ENCODE results near the gene EDDM13. TPM values are rescaled to one million over a fixed set of nuclear protein-coding genes. Genes with fewer than 3 reads are reported as not detected.

EDDM13 gene
- total RNA-seq, 1 experiment from 2014 or later = not detected

- H3K4me3 ChIP-seq (ENCODE audit: low read length) = no peak overlapping the region
- DNase-seq = peak; percentile 58
- POLR2A ChIA-PET (ENCODE audit: unreplicated experiment) = no interaction called here
- no peaks in the 10 kb centered on the region for H3F3A ChIP-seq (ENCODE audit: low read length, unreplicated experiment)
- no peak for TF ChIP-seq EZH2 (IDR thresholded peaks at IDR 0.05; ENCODE audit: low read length, unreplicated experiment)
- TF ChIP-seq EZH2phosphoT487 (IDR thresholded peaks at IDR 0.05; ENCODE audit: borderline replicate concordance, low read length) = no peak
- peak; percentile 100 for TF ChIP-seq CTCF (conservative IDR thresholded peaks at IDR 0.05; ENCODE audit: low read depth, low read length)
- no peaks in the 10 kb centered on the region for H3K9me3 ChIP-seq (ENCODE audit: low read length)
- BruUV-seq (replicated peaks) = no TSS peak
- H3K27me3 ChIP-seq (ENCODE audit: low read length) = no peaks in the 10 kb centered on the region
- H3K4me2 ChIP-seq (ENCODE audit: low read length) = no peak overlapping the region
- peaks cover 5% of the 10 kb centered on the region for H3K36me3 ChIP-seq (ENCODE audit: low read depth, low read length)
- intact Hi-C loops (cut with micrococcal nuclease) = no loop called here
- H3K27ac ChIP-seq (ENCODE audit: low read length) = no peak overlapping the region
- H3K9me2 ChIP-seq (replicated peaks; ENCODE audit: low read length) = no peaks in the 10 kb centered on the region
- CTCF ChIA-PET = interaction anchor here (0.6 to 1.2 kb wide), 3 partner anchors 10 to 56 kb away, joined by 3 to 14 read pairs (median 3); no protein-coding TSS in a partner anchor
- H3K4me1 ChIP-seq (ENCODE audit: insufficient read depth, low read length) = peaks cover 5% of the 10 kb centered on the region
- no peak overlapping the region for H2AFZ ChIP-seq (ENCODE audit: low read length)
- peak; percentile 42; the same call in 1 of the 2 replicates for ATAC-seq
- H3K9ac ChIP-seq (ENCODE audit: low read length) = no peak overlapping the region
- no peaks in the 10 kb centered on the region for H4K20me1 ChIP-seq (ENCODE audit: low read length)
- peaks cover 4% of the 10 kb centered on the region for H3K79me2 ChIP-seq (ENCODE audit: low read length)
Observed at GRCh38 chr19:56309511-56310185, 37.1 kb downstream of the EDDM13 start.

GRCh38 chr19:56310462-56310861 lies 37.9 kb downstream of the EDDM13 start:
- no peaks in the 10 kb centered on the region for H3F3A ChIP-seq (ENCODE audit: low read length, unreplicated experiment)
- H3K4me3 ChIP-seq (ENCODE audit: low read length) = no peak overlapping the region
- TF ChIP-seq EZH2 (IDR thresholded peaks at IDR 0.05; ENCODE audit: low read length, unreplicated experiment) (no peak), CTCF (conservative IDR thresholded peaks at IDR 0.05; ENCODE audit: low read depth, low read length) (no peak), EZH2phosphoT487 (IDR thresholded peaks at IDR 0.05; ENCODE audit: borderline replicate concordance, low read length) (no peak)
- H3K27ac ChIP-seq (ENCODE audit: low read length) = no peak overlapping the region
- DNase-seq = no peak
- no peaks in the 10 kb centered on the region for H3K9me2 ChIP-seq (replicated peaks; ENCODE audit: low read length)
- no peak overlapping the region for H3K9ac ChIP-seq (ENCODE audit: low read length)
- intact Hi-C loops (cut with micrococcal nuclease) = no loop called here
- no TSS peak for BruUV-seq (replicated peaks)
- H2AFZ ChIP-seq (ENCODE audit: low read length) = no peak overlapping the region
- H3K4me1 ChIP-seq (ENCODE audit: insufficient read depth, low read length) = peaks cover 7% of the 10 kb centered on the region
- ChIA-PET POLR2A (ENCODE audit: unreplicated experiment) (no interaction called here), CTCF (interaction anchor here (1.2 kb wide), 2 partner anchors 11 to 57 kb away, joined by 3 to 14 read pairs; no protein-coding TSS in a partner anchor)
- H4K20me1 ChIP-seq (ENCODE audit: low read length) = no peaks in the 10 kb centered on the region
- peaks cover 5% of the 10 kb centered on the region for H3K36me3 ChIP-seq (ENCODE audit: low read depth, low read length)
- no peak overlapping the region for H3K4me2 ChIP-seq (ENCODE audit: low read length)
- no peak for ATAC-seq
- peaks cover 4% of the 10 kb centered on the region for H3K79me2 ChIP-seq (ENCODE audit: low read length)
- no peaks in the 10 kb centered on the region for H3K27me3 ChIP-seq (ENCODE audit: low read length)
- no peaks in the 10 kb centered on the region for H3K9me3 ChIP-seq (ENCODE audit: low read length)

GRCh38 chr19:56312342-56312741 lies 39.8 kb downstream of the EDDM13 start:
- Histone ChIP-seq H2AFZ (ENCODE audit: low read length) (no peak overlapping the region), H3K4me2 (ENCODE audit: low read length) (no peak overlapping the region), H4K20me1 (ENCODE audit: low read length) (no peaks in the 10 kb centered on the region), H3K36me3 (ENCODE audit: low read depth, low read length) (peaks cover 5% of the 10 kb centered on the region), H3K4me3 (ENCODE audit: low read length) (no peak overlapping the region), H3K9me3 (ENCODE audit: low read length) (no peaks in the 10 kb centered on the region), H3K79me2 (ENCODE audit: low read length) (peaks cover 4% of the 10 kb centered on the region), H3K9ac (ENCODE audit: low read length) (no peak overlapping the region), H3K27me3 (ENCODE audit: low read length) (no peaks in the 10 kb centered on the region), H3K9me2 (replicated peaks; ENCODE audit: low read length) (no peaks in the 10 kb centered on the region), H3F3A (ENCODE audit: low read length, unreplicated experiment) (no peaks in the 10 kb centered on the region), H3K4me1 (ENCODE audit: insufficient read depth, low read length) (peaks cover 11% of the 10 kb centered on the region), H3K27ac (ENCODE audit: low read length) (no peak overlapping the region)
- ATAC-seq (no peak), DNase-seq (no peak)
- ChIA-PET CTCF (no interaction called here), POLR2A (ENCODE audit: unreplicated experiment) (no interaction called here)
- BruUV-seq (replicated peaks) = no TSS peak
- TF ChIP-seq EZH2phosphoT487 (IDR thresholded peaks at IDR 0.05; ENCODE audit: borderline replicate concordance, low read length) = no peak
- intact Hi-C loops (cut with micrococcal nuclease) = no loop called here
